Measurements from ENCODE around the gene PAPSS2.

Gene PAPSS2

GRCh38 chr10:87707254-87707653 is 47.6 kb downstream of the PAPSS2 start:
- H3K4me3 ChIP-seq (ENCODE audit: low read depth, low read length) = no peak overlapping the region
- in situ Hi-C loops (cut with HindIII; ENCODE audit: low sequenced_read_pairs) = no loop called here
- no peak for DNase-seq (ENCODE audit: low read depth)
- TF ChIP-seq CTCF (IDR thresholded peaks at IDR 0.05; ENCODE audit: low read depth, low read length, missing control alignments) = no peak

GRCh38 chr10:87712913-87713616 is 53.4 kb downstream of the PAPSS2 start:
- no peak overlapping the region for H3K4me3 ChIP-seq (ENCODE audit: low read depth, low read length)

GRCh38 chr10:87713707-87714106 is 54.0 kb downstream of the PAPSS2 start:
- no peak overlapping the region for H3K4me3 ChIP-seq (ENCODE audit: low read depth, low read length)
- in situ Hi-C loops (cut with HindIII; ENCODE audit: low sequenced_read_pairs) = no loop called here
- no peak for TF ChIP-seq CTCF (IDR thresholded peaks at IDR 0.05; ENCODE audit: low read depth, low read length, missing control alignments)
- DNase-seq (ENCODE audit: low read depth) = no peak

More at GRCh38 chr10:87712913-87713616, 53.4 kb downstream of the PAPSS2 start:
- no peak for DNase-seq (ENCODE audit: low read depth)
- no peak for TF ChIP-seq CTCF (IDR thresholded peaks at IDR 0.05; ENCODE audit: low read depth, low read length, missing control alignments)
- in situ Hi-C loops (cut with HindIII; ENCODE audit: low sequenced_read_pairs) = no loop called here

- no peak for DNase-seq (ENCODE audit: low read depth)
- no peak overlapping the region for H3K4me3 ChIP-seq (ENCODE audit: low read depth, low read length)
Measured at GRCh38 chr10:87715552-87716347, 56.1 kb downstream of the PAPSS2 start.

GRCh38 chr10:87716348-87716670 is 56.6 kb downstream of the PAPSS2 start:
- DNase-seq (ENCODE audit: low read depth) = no peak

More at GRCh38 chr10:87715552-87716347, 56.1 kb downstream of the PAPSS2 start:
- in situ Hi-C loops (cut with HindIII; ENCODE audit: low sequenced_read_pairs) = no loop called here
- TF ChIP-seq CTCF (IDR thresholded peaks at IDR 0.05; ENCODE audit: low read depth, low read length, missing control alignments) = no peak

GRCh38 chr10:87720665-87721064 is 61.0 kb downstream of the PAPSS2 start:
- DNase-seq (ENCODE audit: low read depth) = no peak
- in situ Hi-C loops (cut with HindIII; ENCODE audit: low sequenced_read_pairs) = no loop called here
- no peak overlapping the region for H3K4me3 ChIP-seq (ENCODE audit: low read depth, low read length)
- TF ChIP-seq CTCF (IDR thresholded peaks at IDR 0.05; ENCODE audit: low read depth, low read length, missing control alignments) = no peak

More at GRCh38 chr10:87716348-87716670, 56.6 kb downstream of the PAPSS2 start:
- in situ Hi-C loops (cut with HindIII; ENCODE audit: low sequenced_read_pairs) = no loop called here
- no peak for TF ChIP-seq CTCF (IDR thresholded peaks at IDR 0.05; ENCODE audit: low read depth, low read length, missing control alignments)
- H3K4me3 ChIP-seq (ENCODE audit: low read depth, low read length) = no peak overlapping the region
